Activated CD4-positive, alpha-beta T cell treated with anti-CD3 and anti-CD28 coated beads for 36 hours (primary cell): ENCODE measurements around the gene SNRPB. TPM values are rescaled to one million over a fixed set of nuclear protein-coding genes. Genes with fewer than 3 reads are reported as not detected.

Experiments
- ATAC-seq: fragments of 200-7000 bp; cut with Tn5 transposase; one replicate; pipeline ENCODE4 v1.10.0; 2021; ENCODE audit warnings: mild to moderate bottlenecking, moderate library complexity
- CTCF ChIA-PET: fragments of 350-600 bp; sonication (Branson Sonifier 250); formaldehyde crosslinking; loops from one replicate; lab custom pipeline; 2021; ENCODE audit warnings: antibody characterized with exemption; lab: Charles Lee
- POLR2A ChIA-PET: fragments of 350-600 bp; sonication (Branson Sonifier 250); formaldehyde crosslinking; loops from one replicate; lab custom pipeline; 2021; ENCODE audit warnings: antibody characterized with exemption, inconsistent platforms; lab: Charles Lee
- DNase-seq: peaks from one replicate; pipeline ENCODE4 v3.0.0-alpha.2; 2020
- H3K27ac Mint-ChIP-seq: one replicate; pipeline ENCODE4 v1.8.0; 2021; ENCODE audit warnings: mixed read lengths
- H3K27me3 Mint-ChIP-seq: one replicate; pipeline ENCODE4 v1.8.0; 2021; ENCODE audit warnings: mixed read lengths
- H3K36me3 Mint-ChIP-seq: one replicate; pipeline ENCODE4 v1.8.0; 2021; ENCODE audit warnings: low read depth, mixed read lengths
- H3K4me1 Mint-ChIP-seq: one replicate; pipeline ENCODE4 v1.8.0; 2021; ENCODE audit warnings: mixed read lengths
- H3K4me3 Mint-ChIP-seq: one replicate; pipeline ENCODE4 v1.8.0; 2021; ENCODE audit warnings: mild to moderate bottlenecking, moderate library complexity, mixed read lengths
- H3K9me3 Mint-ChIP-seq: one replicate; pipeline ENCODE4 v1.8.0; 2021; ENCODE audit warnings: low read depth, mixed read lengths
- intact Hi-C, 2 experiments: fragments of 100-400 bp; cut with DNase I in 1 of 2; cut with micrococcal nuclease in 1 of 2; formaldehyde crosslinking; loops; one replicate each; pipeline versions ENCODE4 v1.14.2 to v1.15.1; 2022 to 2024; cut with DNase I, micrococcal nuclease
- total RNA-seq, 2 experiments: library from RNA; stranded (reverse); gene quantifications; one replicate each; pipeline ENCODE4 v1.2.3, GENCODE V29; 2021

Gene SNRPB
- total RNA-seq, 2 experiments from 2014 or later, result 348 to 466 TPM

DNA sequence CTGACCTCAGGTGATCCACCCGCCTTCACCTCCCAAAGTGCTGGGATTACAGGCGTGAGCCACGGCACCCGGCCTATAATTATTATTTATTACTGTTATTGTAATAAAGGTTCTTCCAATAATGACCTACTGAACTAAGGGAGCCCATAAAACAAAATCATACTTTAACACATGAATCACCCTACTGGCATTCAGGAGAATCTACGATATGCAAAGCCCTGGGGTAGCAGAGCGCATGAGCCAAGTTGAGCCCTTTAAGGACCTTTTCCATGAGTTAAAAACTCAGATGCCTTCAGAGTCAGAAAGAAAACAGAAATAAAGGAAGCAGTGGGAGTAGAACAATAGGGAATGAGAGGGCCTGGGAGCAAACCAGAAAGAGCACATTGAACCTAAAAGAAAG lies 41.5 kb downstream of the SNRPB start:
- DNase-seq (no peak), ATAC-seq (no peak)
- H3K36me3 Mint-ChIP-seq, result no peaks in the 10 kb centered on the region
- ChIA-PET POLR2A (no interaction called here), CTCF (interaction anchor here (0.7 kb wide), 1 partner anchor 40 kb away, joined by 4 read pairs; no protein-coding TSS in a partner anchor)
- H3K27me3 Mint-ChIP-seq, result peaks cover 9% of the 10 kb centered on the region
- no peaks in the 10 kb centered on the region for H3K4me1 Mint-ChIP-seq
- H3K9me3 Mint-ChIP-seq, result no peaks in the 10 kb centered on the region
- intact Hi-C loops, result no loop called here
- H3K27ac Mint-ChIP-seq, result no peak overlapping the region
- no peak overlapping the region for H3K4me3 Mint-ChIP-seq

DNA sequence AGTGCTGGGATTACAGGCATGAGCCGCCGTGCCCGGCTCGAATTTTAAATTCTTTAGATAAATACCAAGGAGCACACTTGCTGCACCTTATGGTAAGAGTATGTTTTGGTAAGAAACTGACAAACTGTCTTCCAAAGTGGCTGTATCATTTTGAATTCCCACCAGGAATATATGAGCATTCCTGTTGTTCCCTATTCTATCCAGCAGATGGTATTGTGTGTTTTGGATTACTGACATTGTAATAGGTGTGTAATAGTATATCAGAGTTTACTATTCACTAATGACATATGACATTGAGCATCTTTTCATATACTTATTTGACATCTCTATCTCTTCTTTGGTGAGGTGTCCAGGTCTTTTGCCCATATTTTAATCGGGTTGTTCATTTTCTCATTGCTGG lies 49.3 kb downstream of the SNRPB start:
- Mint-ChIP-seq H3K4me3 (no peak overlapping the region), H3K4me1 (no peaks in the 10 kb centered on the region), H3K9me3 (no peaks in the 10 kb centered on the region), H3K36me3 (no peaks in the 10 kb centered on the region), H3K27me3 (peaks cover 9% of the 10 kb centered on the region), H3K27ac (no peak overlapping the region)
- CTCF ChIA-PET, result no interaction called here
- ATAC-seq (no peak), DNase-seq (no peak)
- POLR2A ChIA-PET, result no interaction called here
- intact Hi-C loops, result no loop called here

DNA sequence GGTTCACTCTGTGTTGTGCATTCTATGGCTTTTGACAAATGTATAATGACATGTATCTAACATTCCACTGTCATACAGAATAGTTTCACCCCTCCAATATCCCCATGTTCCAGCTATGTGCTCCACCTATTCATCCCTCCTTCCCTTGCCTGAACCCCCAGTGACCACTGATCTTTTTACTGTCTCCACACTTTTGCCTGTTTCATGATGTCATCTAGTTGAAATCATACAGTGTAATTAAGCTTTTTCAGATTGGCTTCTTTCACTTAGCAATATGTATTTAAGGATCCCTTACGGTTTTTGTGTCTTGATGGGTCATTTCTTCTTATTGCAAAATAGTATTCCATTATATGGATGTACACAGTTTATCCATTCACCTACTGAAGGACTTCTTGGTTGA lies 50.1 kb downstream of the SNRPB start:
- ChIA-PET POLR2A (no interaction called here), CTCF (interaction anchor here (1.9 kb wide), 1 partner anchor 9 kb away, joined by 5 read pairs; no protein-coding TSS in a partner anchor)
- DNase-seq, result no peak
- no peaks in the 10 kb centered on the region for H3K4me1 Mint-ChIP-seq
- H3K27me3 Mint-ChIP-seq, result peaks cover 7% of the 10 kb centered on the region
- H3K36me3 Mint-ChIP-seq, result no peaks in the 10 kb centered on the region
- H3K9me3 Mint-ChIP-seq, result no peaks in the 10 kb centered on the region
- no peak overlapping the region for H3K4me3 Mint-ChIP-seq
- intact Hi-C loops, result no loop called here
- H3K27ac Mint-ChIP-seq, result no peak overlapping the region
- ATAC-seq, result no peak

DNA sequence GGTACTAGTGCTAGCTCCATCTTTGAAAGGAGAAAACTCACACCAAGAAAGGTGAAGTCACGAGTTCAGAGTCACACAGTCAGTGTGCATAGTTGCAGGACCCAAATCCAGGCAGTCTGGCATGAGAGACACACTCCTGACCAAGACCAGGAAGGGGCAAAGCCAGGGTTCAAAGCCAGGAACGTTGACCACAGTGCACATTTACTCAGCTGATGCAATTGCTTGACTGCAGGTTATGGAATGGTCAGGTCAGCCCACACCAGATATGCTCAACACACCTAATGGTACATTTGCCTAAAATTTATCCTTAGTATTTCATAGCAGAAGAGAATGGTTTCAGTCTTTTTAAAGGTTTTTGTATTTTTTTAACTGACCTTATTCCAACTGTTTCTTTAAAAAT lies 52.2 kb downstream of the SNRPB start:
- CTCF ChIA-PET, result no interaction called here
- peaks cover 14% of the 10 kb centered on the region for H3K27me3 Mint-ChIP-seq
- no peaks in the 10 kb centered on the region for H3K9me3 Mint-ChIP-seq
- H3K4me3 Mint-ChIP-seq, result no peak overlapping the region
- ATAC-seq (no peak), DNase-seq (no peak)
- H3K27ac Mint-ChIP-seq, result no peak overlapping the region
- intact Hi-C loops, result no loop called here
- POLR2A ChIA-PET, result interaction anchor here (0.5 kb wide), 1 partner anchor 189 kb away, joined by 3 read pairs; no protein-coding TSS in a partner anchor
- no peaks in the 10 kb centered on the region for H3K4me1 Mint-ChIP-seq
- no peaks in the 10 kb centered on the region for H3K36me3 Mint-ChIP-seq

DNA sequence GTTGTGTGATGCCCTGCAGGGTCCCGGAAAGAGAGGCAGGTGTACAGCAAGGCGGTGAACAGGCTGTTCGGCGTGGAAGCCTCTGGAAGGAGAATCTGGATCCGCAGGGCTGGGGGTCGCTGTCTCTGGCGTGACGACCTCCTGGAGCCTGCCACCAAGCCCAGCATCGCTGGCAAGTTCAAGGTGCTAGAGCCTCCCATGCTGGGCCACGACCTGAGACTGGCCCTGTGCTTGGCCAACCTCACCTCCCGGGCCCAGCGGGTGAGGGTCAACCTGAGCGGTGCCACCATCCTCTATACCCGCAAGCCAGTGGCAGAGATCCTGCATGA lies 53.4 kb downstream of the SNRPB start:
- no peak for ATAC-seq
- intact Hi-C loops, result no loop called here
- POLR2A ChIA-PET, result interaction anchor here (0.6 kb wide), 1 partner anchor 48 kb away, joined by 3 read pairs; no protein-coding TSS in a partner anchor
- Mint-ChIP-seq H3K27me3 (peaks cover 17% of the 10 kb centered on the region), H3K4me3 (no peak overlapping the region), H3K36me3 (no peaks in the 10 kb centered on the region), H3K4me1 (no peaks in the 10 kb centered on the region), H3K9me3 (no peaks in the 10 kb centered on the region), H3K27ac (no peak overlapping the region)
- DNase-seq, result no peak
- CTCF ChIA-PET, result no interaction called here

DNA sequence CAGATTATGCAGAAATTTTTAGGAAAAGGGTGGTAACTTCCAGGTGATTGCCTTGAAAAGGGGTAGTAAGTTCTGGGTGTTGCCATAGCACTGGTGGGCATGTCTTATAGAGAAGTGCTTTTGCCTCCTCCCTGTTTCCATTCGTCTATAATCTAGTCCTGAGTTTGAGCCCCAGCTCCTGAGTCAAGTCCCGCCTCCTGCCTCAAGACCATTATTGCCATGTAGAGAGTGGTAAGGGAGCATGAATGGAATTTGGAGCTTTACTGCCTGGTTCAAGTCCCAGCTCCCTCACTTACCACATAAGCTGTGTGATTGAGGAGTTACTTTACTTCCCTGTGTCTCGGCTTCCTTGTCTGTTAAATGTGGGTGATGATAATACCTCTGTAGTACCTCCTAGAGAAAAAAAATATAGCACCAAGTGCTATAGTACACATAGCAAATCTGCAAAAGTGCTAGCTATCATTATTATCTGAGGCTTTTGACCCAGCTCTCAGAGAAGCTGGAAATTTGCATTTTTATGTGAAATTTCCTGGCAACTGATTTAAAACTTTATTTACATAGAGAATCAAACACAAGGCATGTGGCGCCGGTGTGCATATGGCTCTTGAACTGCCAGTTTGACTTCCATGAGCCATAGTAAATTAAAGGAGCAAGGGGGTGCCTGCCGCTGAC lies 53.9 kb downstream of the SNRPB start:
- POLR2A ChIA-PET, result interaction anchor here (0.6 kb wide), 1 partner anchor 47 kb away, joined by 3 read pairs; no protein-coding TSS in a partner anchor
- CTCF ChIA-PET, result no interaction called here
- DNase-seq (no peak), ATAC-seq (no peak)
- Mint-ChIP-seq H3K9me3 (no peaks in the 10 kb centered on the region), H3K27ac (no peak overlapping the region), H3K4me1 (no peaks in the 10 kb centered on the region), H3K27me3 (peaks cover 15% of the 10 kb centered on the region), H3K36me3 (no peaks in the 10 kb centered on the region), H3K4me3 (no peak overlapping the region)
- intact Hi-C loops, result no loop called here

Other genes starting within 250 kb of the SNRPB start
- not detected for gene TGM3, start 174.8 kb downstream of the SNRPB start, total RNA-seq
- not detected for gene TGM6, start 89.9 kb downstream of the SNRPB start, total RNA-seq
- gene ZNF343, start 38.1 kb upstream of the SNRPB start, total RNA-seq, result 10 to 100 TPM in 1 of 2 experiments, 1 to 10 TPM in 1; 9.9 to 12.3 TPM
- gene TMC2, start 65.8 kb upstream of the SNRPB start, total RNA-seq, result not detected
- gene NOP56, start 181.8 kb upstream of the SNRPB start, total RNA-seq, result 100 to 1,000 TPM; 504 to 532 TPM
- 100 to 1,000 TPM in 1 of 2 experiments, 10 to 100 TPM in 1; 92.4 to 115 TPM for gene IDH3B, start 193.4 kb upstream of the SNRPB start, total RNA-seq
- 1 to 10 TPM; 3.7 to 4.3 TPM for gene EBF4, start 222.0 kb upstream of the SNRPB start, total RNA-seq